ENCODE results near the gene TOR1AIP2. TPM values are rescaled to one million over a fixed set of nuclear protein-coding genes. Genes with fewer than 3 reads are reported as not detected.
A peak's percentile ranks its signal among the peaks of the same experiment; 100 is the strongest.

The TOR1AIP2 gene
- total RNA-seq, 2 experiments from 2014 or later, result 31.0 to 49.9 TPM

- Histone ChIP-seq H3K27ac (ENCODE audit: low read depth, low read length, poor library complexity, severe bottlenecking) (no peak overlapping the region), H3K36me3 (ENCODE audit: insufficient read depth, low read length) (no peaks in the 10 kb centered on the region), H3K79me2 (ENCODE audit: insufficient read depth, low read depth, low read length) (no peaks in the 10 kb centered on the region), H2AFZ (ENCODE audit: low read length) (no peak overlapping the region; the same call in 1 of the 2 replicates), H4K20me1 (ENCODE audit: insufficient read depth, low read length) (no peaks in the 10 kb centered on the region), H3K9me2 (ENCODE audit: insufficient read depth, low read length) (no peaks in the 10 kb centered on the region), H3K4me3 (ENCODE audit: low read depth, low read length, poor library complexity, severe bottlenecking) (no peak overlapping the region), H3K4me2 (ENCODE audit: low read length) (peak overlapping the region; percentile 61), H3K9me3 (ENCODE audit: low read length) (no peaks in the 10 kb centered on the region), H3K4me1 (ENCODE audit: insufficient read depth, low read length, poor library complexity, severe bottlenecking) (peaks cover 11% of the 10 kb centered on the region)
- TF ChIP-seq EZH2phosphoT487 (IDR thresholded peaks at IDR 0.05; ENCODE audit: borderline replicate concordance, low read depth, low read length) (no peak), CTCF (conservative IDR thresholded peaks at IDR 0.05; ENCODE audit: low read length) (no peak)
- BruUV-seq (replicated peaks), result no TSS peak
- no peak for DNase-seq (ENCODE audit: low spot score)
- ChIA-PET CTCF (ENCODE audit: unreplicated experiment) (interaction anchor here (0.5 to 2.1 kb wide), 13 partner anchors 8 to 1918 kb away, joined by 3 to 21 read pairs (median 5); no protein-coding TSS in a partner anchor), POLR2A (interaction anchor here (0.5 to 1.3 kb wide), 5 partner anchors 10 to 63 kb away, joined by 3 to 7 read pairs (median 3); no protein-coding TSS in a partner anchor)
- intact Hi-C loops (cut with micrococcal nuclease; ENCODE audit: unreplicated experiment), result loop anchor here (5.0 kb wide), 1 partner anchor 363 kb away; no protein-coding TSS in a partner anchor
Observed at GRCh38 chr1:179813626-179814545, 63.7 kb downstream of the TOR1AIP2 start.

DNA sequence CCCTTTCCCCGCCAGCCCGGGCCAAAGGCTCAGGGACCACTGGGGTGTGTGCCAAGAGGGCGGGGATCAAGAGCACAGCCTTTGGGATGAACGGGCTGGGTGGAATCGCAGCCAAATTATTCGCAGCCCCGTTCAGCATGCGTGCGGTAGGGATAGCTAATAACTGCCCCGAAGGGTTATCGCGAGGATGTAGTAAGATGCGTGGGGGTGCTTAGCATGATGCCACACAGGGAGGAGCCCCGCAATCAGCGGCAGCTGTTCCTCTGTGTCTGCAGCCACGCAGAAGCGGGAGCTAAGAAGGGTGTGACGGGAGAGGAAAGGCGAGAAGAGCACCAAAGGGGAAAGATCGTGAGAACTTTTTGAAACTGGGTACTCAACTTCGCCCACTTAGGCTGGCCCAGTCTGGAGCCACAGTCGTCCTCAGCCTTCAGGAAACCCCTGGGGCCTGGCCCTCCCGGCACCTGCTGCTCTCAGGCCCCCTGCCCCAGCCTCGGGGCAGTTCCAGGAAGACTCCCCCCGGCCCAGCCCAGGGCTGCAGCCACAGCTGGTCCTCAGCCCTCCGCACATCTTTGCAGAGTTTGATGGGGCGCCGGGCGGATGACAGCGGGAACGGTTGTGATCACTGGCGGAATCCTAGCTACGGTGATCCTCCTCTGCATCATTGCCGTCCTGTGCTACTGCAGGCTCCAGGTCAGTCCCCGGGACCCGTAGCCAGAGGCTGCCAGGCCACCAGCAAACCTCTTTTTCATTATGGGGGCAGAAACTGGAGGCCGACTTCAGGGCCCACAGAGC is 64.9 kb downstream of the TOR1AIP2 start:
- no TSS peak for BruUV-seq (replicated peaks)
- CTCF ChIA-PET (ENCODE audit: unreplicated experiment), result interaction anchor here (1.5 kb wide), 1 partner anchor 106 kb away, joined by 4 read pairs; no protein-coding TSS in a partner anchor

More for the DNA sequence above, 64.9 kb downstream of the TOR1AIP2 start:
- DNase-seq (ENCODE audit: low spot score), result no peak
- Histone ChIP-seq H3K9me2 (ENCODE audit: insufficient read depth, low read length) (no peaks in the 10 kb centered on the region), H2AFZ (ENCODE audit: low read length) (no peak overlapping the region), H3K27ac (ENCODE audit: low read depth, low read length, poor library complexity, severe bottlenecking) (no peak overlapping the region), H3K9me3 (ENCODE audit: low read length) (no peaks in the 10 kb centered on the region), H4K20me1 (ENCODE audit: insufficient read depth, low read length) (no peaks in the 10 kb centered on the region), H3K79me2 (ENCODE audit: insufficient read depth, low read depth, low read length) (no peaks in the 10 kb centered on the region), H3K4me2 (ENCODE audit: low read length) (no peak overlapping the region), H3K4me3 (ENCODE audit: low read depth, low read length, poor library complexity, severe bottlenecking) (no peak overlapping the region), H3K36me3 (ENCODE audit: insufficient read depth, low read length) (no peaks in the 10 kb centered on the region), H3K4me1 (ENCODE audit: insufficient read depth, low read length, poor library complexity, severe bottlenecking) (peaks cover 11% of the 10 kb centered on the region)
- intact Hi-C loops (cut with micrococcal nuclease; ENCODE audit: unreplicated experiment), result loop anchor here (5.0 kb wide), 1 partner anchor 365 kb away; no protein-coding TSS in a partner anchor
- TF ChIP-seq EZH2phosphoT487 (IDR thresholded peaks at IDR 0.05; ENCODE audit: borderline replicate concordance, low read depth, low read length) (no peak), CTCF (conservative IDR thresholded peaks at IDR 0.05; ENCODE audit: low read length) (no peak)
- POLR2A ChIA-PET, result no interaction called here
